ENCODE data around the gene NR6A1.

The NR6A1 gene

DNA sequence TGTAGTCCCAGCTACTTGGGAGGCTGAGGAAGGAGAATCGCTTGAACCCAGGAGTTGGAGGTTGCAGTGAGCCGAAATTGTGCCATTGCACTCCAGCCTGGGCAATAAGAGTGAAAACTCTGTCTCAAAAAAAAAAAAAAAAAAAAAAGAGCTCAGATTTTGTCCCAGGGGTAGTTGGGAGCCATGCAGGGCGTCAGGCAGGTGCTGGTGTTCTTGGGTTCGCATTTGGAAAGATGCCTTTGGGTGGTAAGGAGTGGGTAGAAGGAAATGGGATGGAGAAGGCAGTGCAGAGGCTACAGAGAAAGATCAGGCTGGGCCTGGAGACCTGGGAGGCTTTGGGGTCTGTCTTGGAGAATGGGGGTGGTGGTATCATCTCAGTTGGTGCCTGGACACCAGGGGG, 297.0 kb downstream of the NR6A1 start:
- no peak overlapping the region for H3K4me3 ChIP-seq (ENCODE audit: low read depth, low read length)
- DNase-seq (ENCODE audit: low read depth): no peak
- TF ChIP-seq, protein P1, sequence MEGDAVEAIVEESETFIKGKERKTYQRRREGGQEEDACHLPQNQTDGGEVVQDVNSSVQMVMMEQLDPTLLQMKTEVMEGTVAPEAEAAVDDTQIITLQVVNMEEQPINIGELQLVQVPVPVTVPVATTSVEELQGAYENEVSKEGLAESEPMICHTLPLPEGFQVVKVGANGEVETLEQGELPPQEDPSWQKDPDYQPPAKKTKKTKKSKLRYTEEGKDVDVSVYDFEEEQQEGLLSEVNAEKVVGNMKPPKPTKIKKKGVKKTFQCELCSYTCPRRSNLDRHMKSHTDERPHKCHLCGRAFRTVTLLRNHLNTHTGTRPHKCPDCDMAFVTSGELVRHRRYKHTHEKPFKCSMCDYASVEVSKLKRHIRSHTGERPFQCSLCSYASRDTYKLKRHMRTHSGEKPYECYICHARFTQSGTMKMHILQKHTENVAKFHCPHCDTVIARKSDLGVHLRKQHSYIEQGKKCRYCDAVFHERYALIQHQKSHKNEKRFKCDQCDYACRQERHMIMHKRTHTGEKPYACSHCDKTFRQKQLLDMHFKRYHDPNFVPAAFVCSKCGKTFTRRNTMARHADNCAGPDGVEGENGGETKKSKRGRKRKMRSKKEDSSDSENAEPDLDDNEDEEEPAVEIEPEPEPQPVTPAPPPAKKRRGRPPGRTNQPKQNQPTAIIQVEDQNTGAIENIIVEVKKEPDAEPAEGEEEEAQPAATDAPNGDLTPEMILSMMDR (IDR thresholded peaks at IDR 0.05; ENCODE audit: control insufficient read depth, extremely low read depth, insufficient read depth): no peak

DNA sequence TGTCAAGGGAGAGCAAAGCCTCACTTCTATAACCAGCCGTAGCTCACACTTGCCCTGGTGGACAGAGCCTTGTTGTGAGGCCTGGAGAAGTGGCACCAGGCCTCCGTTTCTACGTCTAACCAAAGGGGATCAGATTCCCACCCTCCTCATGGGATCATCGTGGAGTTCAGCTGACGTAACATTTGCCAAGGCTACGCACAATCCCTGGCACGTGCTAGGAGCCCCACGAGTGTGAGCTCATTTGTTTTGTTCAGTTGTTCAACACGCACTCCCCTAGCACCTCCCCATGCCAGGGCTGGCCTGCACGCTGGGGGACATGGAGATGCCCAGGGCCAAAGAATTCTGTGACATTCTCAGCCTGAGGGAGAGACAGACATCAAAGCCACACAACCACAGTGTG, 297.8 kb downstream of the NR6A1 start:
- no peak overlapping the region for H3K4me3 ChIP-seq (ENCODE audit: low read depth, low read length)
- TF ChIP-seq, protein P1 (IDR thresholded peaks at IDR 0.05; ENCODE audit: control insufficient read depth, extremely low read depth, insufficient read depth): no peak

DNA sequence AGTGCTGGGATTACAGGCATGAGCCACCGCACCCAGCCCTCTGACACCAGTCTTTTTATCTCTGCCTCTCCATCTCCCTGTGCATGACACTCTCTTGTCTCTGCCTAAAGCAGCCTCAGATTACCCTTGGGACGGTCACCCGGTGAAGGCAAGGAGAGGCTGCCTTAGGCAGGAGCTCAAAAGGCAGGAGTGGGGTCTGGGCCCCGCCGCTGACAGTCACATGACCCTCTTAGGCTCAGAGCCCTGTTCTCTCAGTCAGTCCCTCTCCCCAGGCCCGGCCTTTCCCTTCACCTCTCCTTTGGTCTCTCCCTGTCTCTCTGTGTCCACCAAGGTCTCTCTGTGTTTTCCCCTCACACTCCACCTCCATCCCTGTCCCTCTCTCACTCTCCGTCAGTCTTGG, 298.3 kb downstream of the NR6A1 start:
- TF ChIP-seq, protein P1 (IDR thresholded peaks at IDR 0.05; ENCODE audit: control insufficient read depth, extremely low read depth, insufficient read depth): no peak
- no peak for DNase-seq (ENCODE audit: low read depth)
- no peak overlapping the region for H3K4me3 ChIP-seq (ENCODE audit: low read depth, low read length)

More for the DNA sequence above, 297.8 kb downstream of the NR6A1 start:
- no peak for DNase-seq (ENCODE audit: low read depth)

DNA sequence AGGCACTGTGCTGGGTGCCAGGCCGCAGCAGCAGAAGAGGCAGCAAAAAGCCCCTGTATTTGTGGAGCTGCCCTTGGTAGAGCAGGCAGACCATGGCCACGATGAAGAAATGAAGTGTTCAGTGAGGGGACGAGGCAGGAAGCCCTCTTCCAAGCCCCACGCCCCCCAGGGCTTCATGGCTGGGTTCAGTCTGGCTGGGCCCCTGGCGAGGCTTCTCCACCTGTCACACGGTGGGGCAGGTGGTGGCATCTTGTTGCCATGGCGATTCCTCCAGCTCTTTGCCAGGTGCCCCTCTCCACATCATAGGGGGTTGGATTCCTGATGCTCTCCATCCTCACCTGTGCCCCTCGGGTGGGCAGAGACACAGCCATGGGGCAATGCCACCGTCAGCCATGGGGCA, 299.4 kb downstream of the NR6A1 start:
- TF ChIP-seq, protein P1 (IDR thresholded peaks at IDR 0.05; ENCODE audit: control insufficient read depth, extremely low read depth, insufficient read depth): no peak
- no peak for DNase-seq (ENCODE audit: low read depth)

DNA sequence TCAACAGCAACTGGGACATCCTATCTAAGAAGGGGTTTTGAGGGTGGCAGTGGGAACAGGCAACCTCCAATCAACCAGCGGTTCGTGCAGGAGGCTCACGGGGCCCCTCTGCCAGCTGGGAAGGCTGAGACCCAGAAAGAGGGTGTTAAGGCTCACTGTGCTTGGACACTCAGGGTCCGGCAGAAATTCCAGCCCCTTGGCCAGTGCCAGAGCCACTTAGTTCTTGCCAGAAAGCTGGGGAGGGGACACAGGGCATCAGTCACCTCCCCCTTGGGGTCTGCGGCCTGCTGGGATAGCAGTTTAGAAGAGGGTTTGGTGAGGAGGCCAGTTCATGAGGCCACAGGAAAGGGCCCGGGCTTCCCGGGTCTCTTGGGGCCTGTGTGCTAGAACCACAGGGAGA, 300.4 kb downstream of the NR6A1 start:
- no peak overlapping the region for H3K4me3 ChIP-seq (ENCODE audit: low read depth, low read length)
- TF ChIP-seq, protein P1 (IDR thresholded peaks at IDR 0.05; ENCODE audit: control insufficient read depth, extremely low read depth, insufficient read depth): no peak
- no peak for DNase-seq (ENCODE audit: low read depth)

More for the DNA sequence above, 299.4 kb downstream of the NR6A1 start:
- no peak overlapping the region for H3K4me3 ChIP-seq (ENCODE audit: low read depth, low read length)

DNA sequence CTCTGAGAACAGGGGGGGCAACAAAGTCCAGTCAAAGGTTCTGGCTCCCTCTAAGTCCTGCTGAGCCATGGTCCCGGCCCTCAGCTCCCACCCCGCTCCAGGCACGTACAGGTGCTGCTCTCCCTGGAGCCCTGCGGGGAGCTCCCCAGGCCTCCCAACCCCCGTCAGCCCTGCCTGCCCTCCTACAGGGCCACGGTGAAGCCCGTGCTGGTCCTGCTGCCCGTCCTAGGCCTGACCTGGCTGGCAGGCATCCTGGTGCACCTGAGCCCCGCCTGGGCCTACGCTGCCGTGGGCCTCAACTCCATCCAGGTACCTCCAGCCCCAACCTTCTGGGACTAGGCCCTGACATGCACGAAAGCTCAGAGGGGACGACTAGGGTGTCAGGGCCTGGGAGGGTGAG, 300.8 kb downstream of the NR6A1 start:
- DNase-seq (ENCODE audit: low read depth): no peak
- TF ChIP-seq, protein P1 (IDR thresholded peaks at IDR 0.05; ENCODE audit: control insufficient read depth, extremely low read depth, insufficient read depth): no peak
- no peak overlapping the region for H3K4me3 ChIP-seq (ENCODE audit: low read depth, low read length)

DNA sequence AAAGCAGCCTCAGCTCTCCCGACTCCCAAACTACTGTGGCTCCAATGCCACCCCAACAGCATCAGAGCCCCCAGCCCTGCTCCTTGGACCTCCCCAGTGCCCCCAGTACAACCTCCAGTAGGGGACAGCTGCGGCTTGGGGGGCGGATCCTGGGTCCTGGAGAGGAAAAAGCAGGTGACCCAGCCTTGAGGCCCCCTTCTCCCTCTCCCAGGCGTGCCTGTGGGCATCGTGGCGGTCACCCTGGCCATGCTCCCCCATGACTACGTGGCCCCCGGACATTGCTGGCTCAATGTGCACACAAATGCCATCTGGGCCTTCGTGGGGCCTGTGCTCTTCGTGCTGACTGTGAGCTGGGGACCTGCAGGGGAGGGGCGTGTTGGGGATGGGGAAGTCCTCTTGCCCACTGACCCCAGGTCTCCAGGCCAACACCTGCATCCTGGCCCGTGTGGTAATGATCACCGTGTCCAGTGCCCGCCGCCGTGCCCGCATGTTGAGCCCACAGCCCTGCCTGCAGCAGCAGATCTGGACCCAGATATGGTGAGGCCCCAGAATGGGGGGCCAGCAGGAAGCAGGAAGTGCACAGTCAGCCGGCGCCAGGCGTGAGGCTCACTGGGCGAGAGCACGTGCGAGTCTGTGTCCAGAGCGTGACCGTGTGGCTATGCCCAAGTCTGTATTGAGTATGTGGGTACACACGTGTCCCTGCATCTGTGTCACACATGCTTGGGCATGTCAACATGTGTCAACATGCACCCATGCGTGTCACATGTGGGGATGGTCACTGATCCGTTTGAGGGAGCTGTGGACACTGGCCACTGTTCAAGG, 301.9 kb downstream of the NR6A1 start:
- TF ChIP-seq, protein P1 (IDR thresholded peaks at IDR 0.05; ENCODE audit: control insufficient read depth, extremely low read depth, insufficient read depth): no peak
- DNase-seq (ENCODE audit: low read depth): no peak
- H3K4me3 ChIP-seq (ENCODE audit: low read depth, low read length): no peak overlapping the region

All from LNCaP clone FGC (cell line).